NCI-H524 (cell line): ENCODE data around the gene LDLRAD4.

Source experiments
- DNase-seq, 2 experiments: peaks; one replicate each; lab custom pipeline; 2025; lab: John Stamatoyannopoulos, UW

The LDLRAD4 gene

GRCh38 chr18:13218368-13218991 lies at the start of gene LDLRAD4:
Gene LDLRAD4, plus strand, starts transcription at chr18:13218760.
- DNase-seq = peak in 1 of 2 experiments; percentile 27

- DNase-seq = no peak
These were observed 44.9 kb upstream of the LDLRAD4 start for GRCh38 chr18:13173578-13174145.

DNA sequence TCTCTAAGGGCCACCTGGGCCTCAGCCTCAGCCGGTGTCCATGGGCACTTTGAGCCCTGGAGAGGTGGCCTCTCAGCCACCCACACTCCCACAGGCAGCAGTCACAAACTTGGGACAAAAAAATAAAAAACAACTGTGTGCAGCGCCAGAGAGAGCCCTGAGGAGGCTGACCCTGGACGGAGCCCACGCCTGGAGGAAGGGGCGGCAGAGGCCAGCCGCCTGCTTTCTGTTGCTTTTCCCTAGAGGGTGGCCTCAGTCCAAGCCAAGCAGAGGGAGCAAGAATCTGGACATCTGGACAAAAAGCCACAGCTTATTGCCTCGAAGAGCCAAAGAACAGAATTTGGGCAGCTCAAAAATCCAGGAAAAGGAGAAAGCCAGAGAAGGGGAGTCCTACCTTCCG lies 43.3 kb upstream of the LDLRAD4 start:
- DNase-seq = no peak

GRCh38 chr18:13175754-13176210 lies 42.8 kb upstream of the LDLRAD4 start:
- DNase-seq = no peak

- DNase-seq = no peak
These were observed 41.7 kb upstream of the LDLRAD4 start for GRCh38 chr18:13176847-13177246.

DNA sequence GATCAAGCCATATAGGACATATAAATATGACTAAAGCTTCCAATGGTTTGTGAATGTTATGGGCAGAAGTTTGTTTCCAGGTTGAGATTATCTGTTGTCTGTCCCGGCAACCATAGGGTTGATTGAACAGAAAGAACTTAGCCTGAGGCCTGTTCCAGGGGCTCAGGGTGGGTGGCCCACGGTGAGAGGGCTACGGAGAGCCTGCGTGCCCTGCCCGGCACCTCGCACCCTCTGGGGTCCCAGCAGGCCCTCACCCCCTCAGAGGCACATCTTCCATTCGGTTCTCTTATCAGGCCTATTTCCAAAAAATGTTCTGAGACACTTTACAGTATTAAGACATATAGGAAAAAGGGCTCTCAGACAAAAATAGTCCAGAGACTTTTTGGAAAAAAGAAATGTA lies 40.4 kb upstream of the LDLRAD4 start:
- DNase-seq = no peak

GRCh38 chr18:13178976-13179375 lies 39.6 kb upstream of the LDLRAD4 start:
- no peak for DNase-seq

DNA sequence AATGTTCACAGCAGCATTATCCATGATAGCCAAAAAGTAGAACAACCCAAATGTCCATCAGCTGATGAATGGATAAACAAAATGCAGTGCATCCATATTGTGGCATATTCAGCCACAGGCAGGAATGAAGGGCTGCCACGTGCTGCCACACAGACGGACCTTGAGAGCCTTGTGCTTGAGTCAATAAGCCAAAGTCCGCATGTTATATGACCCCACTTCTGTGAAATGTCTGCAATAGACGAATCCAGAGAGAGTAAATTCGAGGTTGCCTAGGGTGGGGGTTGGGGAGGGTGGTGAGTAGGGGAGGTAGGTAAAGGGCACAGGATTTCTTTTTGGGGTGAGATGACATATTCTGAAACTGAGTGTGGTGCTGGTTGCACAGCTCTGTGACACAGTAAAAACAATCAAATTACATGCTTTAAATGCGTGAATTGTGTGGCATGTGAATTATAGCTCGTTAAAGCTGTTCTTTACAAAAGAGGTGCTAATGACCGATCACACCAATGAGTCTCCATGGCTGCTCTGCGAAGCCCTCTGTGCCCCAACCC lies 38.9 kb upstream of the LDLRAD4 start:
- no peak for DNase-seq

DNA sequence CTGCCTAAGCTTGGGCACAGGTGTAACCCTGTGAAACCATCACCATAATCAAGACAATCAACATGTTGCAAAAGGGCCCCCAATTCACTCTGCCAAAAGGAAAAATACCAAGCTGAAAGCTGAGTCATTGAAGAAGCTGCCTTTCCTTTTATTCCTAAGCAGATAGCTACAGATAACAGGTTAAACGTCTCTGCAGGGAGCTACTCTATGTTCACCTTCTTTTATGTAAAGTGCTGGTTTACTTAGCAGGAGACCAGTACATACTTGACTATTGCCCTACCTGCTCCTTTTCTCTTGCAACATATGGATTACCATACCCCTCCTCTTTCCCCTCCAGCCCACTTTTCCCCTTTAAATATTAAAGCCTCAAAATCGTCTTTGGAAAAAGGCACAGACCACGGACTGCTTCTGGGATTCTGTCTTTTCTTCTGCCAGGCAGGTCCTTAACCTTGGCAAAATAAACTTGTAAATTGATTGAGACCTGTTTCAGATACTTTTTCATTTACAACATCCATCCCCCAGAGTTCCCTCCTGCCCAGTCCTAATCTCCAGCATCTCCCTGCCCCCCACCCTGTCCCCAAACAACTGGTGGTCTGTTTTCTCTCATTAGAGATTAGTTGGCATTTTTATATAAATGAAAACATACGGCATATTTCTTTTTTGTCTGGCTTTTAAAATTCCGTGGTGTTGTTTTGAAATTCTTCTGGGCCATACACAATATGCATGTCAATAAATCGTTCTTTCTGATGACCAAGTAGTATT lies 37.8 kb upstream of the LDLRAD4 start:
- DNase-seq = no peak

DNA sequence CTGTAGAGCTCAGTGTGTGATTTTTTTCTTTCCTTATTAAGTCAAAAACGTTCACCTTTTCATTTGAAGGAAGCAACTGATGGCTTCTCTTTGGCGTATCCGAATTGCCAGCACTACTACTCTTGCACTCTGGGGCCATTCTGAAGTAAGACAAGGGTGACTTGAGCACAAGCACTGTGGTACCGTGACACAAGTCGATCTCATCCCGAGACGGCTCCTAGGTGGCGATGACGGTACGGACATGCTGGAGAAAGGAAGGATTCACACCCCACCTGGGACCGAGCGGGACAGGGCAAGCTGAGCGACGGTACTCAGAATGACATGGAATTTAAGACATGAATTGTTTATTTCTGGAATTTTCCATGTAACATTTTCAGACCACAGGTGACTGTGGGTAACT lies 36.8 kb upstream of the LDLRAD4 start:
- DNase-seq = no peak

- no peak for DNase-seq
These were observed 35.2 kb upstream of the LDLRAD4 start for GRCh38 chr18:13183359-13183758.

- DNase-seq = no peak
These were observed 34.8 kb upstream of the LDLRAD4 start for GRCh38 chr18:13183790-13184189.

DNA sequence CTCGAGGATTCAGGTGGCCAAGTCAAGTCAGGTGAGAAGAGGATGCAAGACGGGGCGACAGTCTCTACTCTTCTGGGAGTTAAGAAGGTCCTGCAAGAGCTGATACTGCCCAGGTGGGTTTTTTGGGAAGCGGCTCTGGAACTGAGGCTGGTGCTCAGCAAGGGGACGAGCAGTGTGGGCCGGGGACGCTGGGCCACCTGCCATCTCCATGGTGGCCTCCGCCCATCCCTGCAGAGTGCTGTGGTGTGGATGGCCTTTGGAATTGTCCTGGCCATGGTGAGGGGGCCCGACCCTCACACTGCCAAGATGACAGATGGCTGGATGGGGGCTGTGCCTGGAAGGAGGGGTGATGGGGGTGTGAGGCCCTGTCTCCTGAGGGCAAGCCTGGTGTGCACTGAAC lies 34.2 kb upstream of the LDLRAD4 start:
- DNase-seq = no peak

DNA sequence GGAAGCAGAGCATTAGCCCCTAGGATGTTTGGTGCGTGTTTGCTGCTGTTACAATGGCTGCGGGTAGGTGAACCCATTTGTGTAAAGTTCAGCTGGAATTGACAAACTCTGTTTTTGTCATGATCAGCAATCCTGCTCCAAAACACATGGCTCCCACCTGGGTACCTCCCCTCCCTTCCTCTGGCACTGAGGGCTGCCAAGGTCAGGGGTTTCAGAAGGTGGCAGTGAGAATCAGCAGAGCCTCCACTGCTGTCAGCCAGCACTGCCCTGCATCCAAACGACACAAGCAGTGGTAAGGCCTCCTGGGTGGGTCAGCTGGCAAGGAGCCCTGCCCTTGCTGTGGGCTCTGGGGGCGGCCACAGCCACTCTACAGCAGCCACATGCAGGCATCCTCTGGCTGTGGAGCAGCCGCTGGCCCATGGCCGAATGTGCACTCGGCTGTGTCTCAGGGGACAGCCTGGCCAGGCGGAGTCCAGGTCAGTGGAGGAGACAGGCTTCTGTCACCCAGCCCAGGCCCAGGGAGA lies 32.8 kb upstream of the LDLRAD4 start:
- DNase-seq = no peak

DNA sequence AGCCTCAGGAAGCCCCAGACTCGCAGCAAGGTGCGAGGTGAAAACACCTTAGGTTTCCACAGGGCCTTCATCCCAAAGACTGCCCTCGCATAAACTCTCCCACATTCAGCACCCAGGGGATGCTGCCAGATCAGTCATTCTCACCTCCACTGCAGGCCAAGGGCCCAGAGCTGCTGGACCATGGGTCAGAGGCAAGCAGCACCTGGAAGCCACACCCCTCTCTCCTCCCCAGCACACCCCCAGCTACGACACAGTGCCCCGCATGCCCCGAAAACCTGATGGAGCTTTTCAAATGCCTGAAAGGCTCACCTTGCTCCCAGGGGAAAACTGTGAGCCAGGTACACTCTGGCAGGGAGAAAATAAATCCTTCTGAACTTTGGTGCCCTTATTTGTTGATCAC lies 31.9 kb upstream of the LDLRAD4 start:
- DNase-seq = no peak

GRCh38 chr18:13187498-13187897 lies 31.1 kb upstream of the LDLRAD4 start:
- no peak for DNase-seq

GRCh38 chr18:13191031-13191430 lies 27.5 kb upstream of the LDLRAD4 start:
- DNase-seq = no peak

DNA sequence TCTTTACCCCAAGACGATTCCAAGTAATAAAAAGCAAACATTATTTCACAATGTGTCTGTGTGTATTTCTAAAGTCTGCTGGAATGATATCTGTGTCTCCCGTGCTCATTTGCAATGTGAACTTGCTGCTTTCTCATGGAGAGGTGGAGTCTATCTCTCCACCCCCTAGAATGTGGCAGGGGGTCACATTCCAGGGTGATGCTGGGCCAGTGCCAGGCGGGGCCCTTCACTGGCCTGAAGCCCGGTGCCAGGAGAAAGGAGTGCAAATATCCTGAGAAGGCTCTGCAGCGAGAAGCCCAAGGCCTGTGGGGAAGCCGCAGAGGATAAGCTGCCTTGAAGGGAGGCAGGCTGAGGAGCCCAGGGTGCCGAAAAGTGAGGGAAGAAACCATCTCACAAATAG lies 26.8 kb upstream of the LDLRAD4 start:
- DNase-seq = no peak

- no peak for DNase-seq
These were observed 25.6 kb upstream of the LDLRAD4 start for GRCh38 chr18:13192970-13193369.

DNA sequence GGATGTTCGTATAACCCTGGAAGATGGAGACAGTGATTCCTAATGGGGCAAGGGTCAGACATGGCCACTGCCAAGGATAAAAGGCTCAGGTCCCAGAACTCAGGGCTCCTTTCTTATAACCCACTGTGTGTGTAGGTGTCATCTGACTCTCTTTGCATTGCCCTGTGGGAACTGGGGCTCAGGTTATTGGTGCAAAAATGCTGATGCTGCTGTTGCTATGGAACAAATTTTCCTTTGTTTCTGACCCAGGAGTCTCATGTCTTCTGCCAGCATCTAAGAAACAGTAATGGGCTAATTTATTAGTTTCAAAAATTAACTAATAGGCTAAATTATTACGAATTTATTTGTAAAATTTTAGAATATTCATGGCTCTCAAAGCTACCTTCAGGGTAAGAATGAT lies 24.3 kb upstream of the LDLRAD4 start:
- no peak for DNase-seq

- no peak for DNase-seq
These were observed 19.9 kb upstream of the LDLRAD4 start for GRCh38 chr18:13198701-13199100.

GRCh38 chr18:13199169-13199568 lies 19.4 kb upstream of the LDLRAD4 start:
- DNase-seq = no peak

GRCh38 chr18:13201292-13201691 lies 17.3 kb upstream of the LDLRAD4 start:
- DNase-seq = no peak
